OCI-LY1 (cell line): Measurements from ENCODE around the gene ZNF771.
A peak's percentile ranks its signal among the peaks of the same experiment; 100 is the strongest.

ENCODE experiments used
- H2AFZ ChIP-seq: fragments of 200-600 bp; sonication (generic), shearing (Covaris generic); 2 replicates; pipeline ENCODE4 v1.6.0; 2014; ENCODE audit warnings: antibody characterized with exemption, mild to moderate bottlenecking, low read length
- H3F3A ChIP-seq: fragments of 200-600 bp; sonication (generic), shearing (Covaris generic); 2 replicates; pipeline ENCODE4 v1.6.0; 2014; ENCODE audit warnings: mild to moderate bottlenecking, antibody characterized with exemption, low read length, moderate library complexity; ENCODE audit not compliant: insufficient read depth
- H3K27ac ChIP-seq: fragments of 200-600 bp; sonication (generic); 2 replicates; pipeline ENCODE4 v1.5.1; 2014; ENCODE audit warnings: low read length, mixed run types, mild to moderate bottlenecking, low read depth; ENCODE audit not compliant: poor library complexity, severe bottlenecking
- H3K27me3 ChIP-seq: fragments of 200-600 bp; sonication (generic); 2 replicates; pipeline ENCODE4 v1.6.0; 2014; ENCODE audit warnings: antibody characterized with exemption, mild to moderate bottlenecking, low read length, moderate library complexity; ENCODE audit not compliant: insufficient read depth
- H3K36me3 ChIP-seq: fragments of 200-600 bp; sonication (generic); 2 replicates; pipeline ENCODE4 v1.6.1; 2014; ENCODE audit warnings: mild to moderate bottlenecking, antibody characterized with exemption, low read length, moderate library complexity, mixed read lengths; ENCODE audit not compliant: insufficient read depth
- H3K4me1 ChIP-seq: fragments of 200-600 bp; sonication (generic); 2 replicates; pipeline ENCODE4 v1.5.1; 2014; ENCODE audit warnings: mild to moderate bottlenecking, low read length, moderate library complexity; ENCODE audit not compliant: insufficient read depth, severe bottlenecking
- H3K4me2 ChIP-seq: fragments of 200-600 bp; sonication (generic), shearing (Covaris generic); 2 replicates; pipeline ENCODE4 v1.6.1; 2014; ENCODE audit warnings: low read length
- H3K4me3 ChIP-seq: fragments of 200-600 bp; sonication (generic); 2 replicates; pipeline ENCODE4 v1.5.1; 2014; ENCODE audit warnings: low read length, low read depth, mild to moderate bottlenecking, mixed read lengths; ENCODE audit not compliant: poor library complexity, severe bottlenecking
- H3K79me2 ChIP-seq: fragments of 200-600 bp; shearing (Covaris generic); 2 replicates; pipeline ENCODE4 v1.6.1; 2016; ENCODE audit warnings: mixed run types, low read length, mixed read lengths; ENCODE audit not compliant: insufficient read depth
- H3K9ac ChIP-seq: fragments of 200-600 bp; sonication (generic), shearing (Covaris generic); 2 replicates; pipeline ENCODE4 v1.6.1; 2014; ENCODE audit warnings: mild to moderate bottlenecking, low read length, mixed read lengths
- H3K9me2 ChIP-seq: fragments of 200-600 bp; sonication (generic), shearing (Covaris generic); 2 replicates; pipeline ENCODE4 v1.6.1; 2014; ENCODE audit warnings: low read depth, mild to moderate bottlenecking, low read length, mixed read lengths
- H3K9me3 ChIP-seq: fragments of 200-600 bp; shearing (Covaris generic); 2 replicates; pipeline ENCODE4 v1.6.1; 2014; ENCODE audit warnings: low read length, mixed read lengths
- H4K20me1 ChIP-seq: fragments of 200-600 bp; sonication (generic), shearing (Covaris generic); 2 replicates; pipeline ENCODE4 v1.6.0; 2016; ENCODE audit warnings: mild to moderate bottlenecking, low read length; ENCODE audit not compliant: insufficient read depth
- EZH2 ChIP-seq: fragments of 200-600 bp; sonication (generic), shearing (Covaris generic); IDR thresholded peaks from 2 replicates; pipeline ENCODE4 v1.8.0; 2017; ENCODE audit warnings: borderline replicate concordance, mixed run types, mild to moderate bottlenecking, antibody characterized with exemption, low read length, moderate library complexity, mixed read lengths
- TF ChIP-seq, protein P1 (sequence below): fragments of 200-600 bp; sonication (generic), shearing (Covaris generic); IDR thresholded peaks from 2 replicates; pipeline ENCODE4 v1.5.1; 2017; ENCODE audit warnings: mild to moderate bottlenecking, antibody characterized with exemption, low read length, moderate library complexity, mixed read lengths

ZNF771 gene

DNA sequence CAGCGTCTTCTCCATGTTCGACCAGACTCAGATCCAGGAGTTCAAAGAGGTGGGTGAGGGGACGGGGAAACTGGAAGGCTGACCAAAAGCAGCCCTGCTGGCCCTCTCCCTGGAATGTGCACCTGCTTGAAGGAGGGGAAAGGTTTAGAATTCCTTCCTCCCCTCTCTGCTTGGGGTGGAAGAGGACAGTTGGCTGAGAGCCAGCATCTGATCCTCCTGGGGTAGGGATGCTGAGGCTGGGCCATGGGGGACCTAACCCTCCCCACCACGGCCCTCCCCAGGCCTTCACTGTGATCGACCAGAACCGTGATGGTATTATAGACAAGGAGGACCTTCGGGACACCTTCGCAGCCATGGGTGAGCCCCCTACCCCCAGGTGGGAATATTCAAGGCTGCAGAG lies 31.5 kb upstream of the ZNF771 start:
- Histone ChIP-seq H3K4me1 (peaks cover 52% of the 10 kb centered on the region), H3F3A (peaks cover 10% of the 10 kb centered on the region; the same call in 1 of the 2 replicates), H3K9ac (no peak overlapping the region), H3K9me3 (no peaks in the 10 kb centered on the region), H3K4me2 (no peak overlapping the region), H2AFZ (no peak overlapping the region), H3K4me3 (no peak overlapping the region), H3K27me3 (no peaks in the 10 kb centered on the region), H3K27ac (no peak overlapping the region), H3K79me2 (no peaks in the 10 kb centered on the region), H4K20me1 (no peaks in the 10 kb centered on the region), H3K36me3 (peaks cover 14% of the 10 kb centered on the region; the same call in 1 of the 2 replicates), H3K9me2 (no peaks in the 10 kb centered on the region)
- TF ChIP-seq EZH2 = no peak
- TF ChIP-seq, protein P1, sequence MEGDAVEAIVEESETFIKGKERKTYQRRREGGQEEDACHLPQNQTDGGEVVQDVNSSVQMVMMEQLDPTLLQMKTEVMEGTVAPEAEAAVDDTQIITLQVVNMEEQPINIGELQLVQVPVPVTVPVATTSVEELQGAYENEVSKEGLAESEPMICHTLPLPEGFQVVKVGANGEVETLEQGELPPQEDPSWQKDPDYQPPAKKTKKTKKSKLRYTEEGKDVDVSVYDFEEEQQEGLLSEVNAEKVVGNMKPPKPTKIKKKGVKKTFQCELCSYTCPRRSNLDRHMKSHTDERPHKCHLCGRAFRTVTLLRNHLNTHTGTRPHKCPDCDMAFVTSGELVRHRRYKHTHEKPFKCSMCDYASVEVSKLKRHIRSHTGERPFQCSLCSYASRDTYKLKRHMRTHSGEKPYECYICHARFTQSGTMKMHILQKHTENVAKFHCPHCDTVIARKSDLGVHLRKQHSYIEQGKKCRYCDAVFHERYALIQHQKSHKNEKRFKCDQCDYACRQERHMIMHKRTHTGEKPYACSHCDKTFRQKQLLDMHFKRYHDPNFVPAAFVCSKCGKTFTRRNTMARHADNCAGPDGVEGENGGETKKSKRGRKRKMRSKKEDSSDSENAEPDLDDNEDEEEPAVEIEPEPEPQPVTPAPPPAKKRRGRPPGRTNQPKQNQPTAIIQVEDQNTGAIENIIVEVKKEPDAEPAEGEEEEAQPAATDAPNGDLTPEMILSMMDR = no peak

DNA sequence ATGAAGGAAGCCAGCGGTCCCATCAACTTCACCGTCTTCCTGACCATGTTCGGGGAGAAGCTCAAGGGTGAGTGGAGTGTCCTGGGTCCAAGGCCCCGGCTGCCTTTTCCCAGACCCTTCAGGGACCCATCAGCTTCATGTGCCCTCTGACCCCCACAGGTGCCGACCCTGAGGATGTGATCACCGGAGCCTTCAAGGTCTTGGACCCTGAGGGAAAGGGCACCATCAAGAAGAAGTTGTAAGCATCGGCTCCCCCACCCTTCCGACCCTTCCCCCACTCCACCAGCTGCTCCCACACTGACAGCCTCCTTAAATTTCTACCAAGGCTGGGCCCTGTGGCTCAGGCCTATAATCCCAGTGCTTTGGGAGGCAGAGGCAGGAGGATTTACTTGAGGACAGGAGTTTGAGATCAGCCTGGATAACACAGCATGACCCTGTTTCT lies 30.9 kb upstream of the ZNF771 start:
- Histone ChIP-seq H3K4me1 (peaks cover 54% of the 10 kb centered on the region), H3K9me2 (no peaks in the 10 kb centered on the region)
- no peak for TF ChIP-seq EZH2
- TF ChIP-seq, protein P1 = no peak

GRCh38 chr16:30377050-30377811 lies 30.2 kb upstream of the ZNF771 start:
- no peaks in the 10 kb centered on the region for H4K20me1 ChIP-seq
- peak overlapping the region; percentile 94 for H3K27ac ChIP-seq
- H3K36me3 ChIP-seq = peaks cover 14% of the 10 kb centered on the region; the same call in 1 of the 2 replicates
- H3K9me2 ChIP-seq = no peaks in the 10 kb centered on the region
- TF ChIP-seq, protein P1 = no peak
- no peak for TF ChIP-seq EZH2
- peak overlapping the region; percentile 65 for H3K4me3 ChIP-seq
- peaks cover 11% of the 10 kb centered on the region; the same call in 1 of the 2 replicates for H3F3A ChIP-seq
- no peaks in the 10 kb centered on the region for H3K9me3 ChIP-seq
- H3K79me2 ChIP-seq = peaks cover 6% of the 10 kb centered on the region; the same call in 1 of the 2 replicates
- H3K4me2 ChIP-seq = peak overlapping the region; percentile 81
- H3K27me3 ChIP-seq = no peaks in the 10 kb centered on the region
- H3K9ac ChIP-seq = peak overlapping the region; percentile 82
- peaks cover 54% of the 10 kb centered on the region for H3K4me1 ChIP-seq
- no peak overlapping the region for H2AFZ ChIP-seq

More for the DNA sequence above, 30.9 kb upstream of the ZNF771 start:
- Histone ChIP-seq H3K79me2 (no peaks in the 10 kb centered on the region), H3K36me3 (peaks cover 14% of the 10 kb centered on the region; the same call in 1 of the 2 replicates), H3F3A (peaks cover 11% of the 10 kb centered on the region; the same call in 1 of the 2 replicates), H3K9ac (no peak overlapping the region), H3K4me3 (no peak overlapping the region), H3K9me3 (no peaks in the 10 kb centered on the region), H2AFZ (no peak overlapping the region), H3K27me3 (no peaks in the 10 kb centered on the region), H4K20me1 (no peaks in the 10 kb centered on the region), H3K27ac (no peak overlapping the region), H3K4me2 (no peak overlapping the region)
